ENCODE results near the gene ORM2. TPM values are rescaled to one million over a fixed set of nuclear protein-coding genes. Genes with fewer than 3 reads are reported as not detected.
A peak's percentile ranks its signal among the peaks of the same experiment; 100 is the strongest.
"Not testable (repeated sequence)": the region's sequence is repeated elsewhere in the genome, so short reads cannot be mapped to it uniquely, and the experiment has no call there.

The ORM2 gene
- not detected for total RNA-seq

GRCh38 chr9:114329625-114330022 is at the start of gene ORM2:
Gene ORM2, plus strand, starts transcription at chr9:114329869. Its CDS starts 36 bp downstream, at chr9:114329905.
- H3K27ac Mint-ChIP-seq = peak within 1 kb of the TSS in 1 of 2 donors; percentile 70
- not testable (repeated sequence) for DNase-seq (ENCODE audit: low spot score in 2 of 2); H3K9me3 Mint-ChIP-seq; H3K36me3 Mint-ChIP-seq; ATAC-seq

GRCh38 chr9:114280636-114281472 is 48.8 kb upstream of the ORM2 start:
- Mint-ChIP-seq H3K36me3 (no peaks in the 10 kb centered on the region), H3K9me3 (peaks cover 0 to 7% of the 10 kb centered on the region in 2 donors), H3K27ac (peak overlapping the region in 1 of 2 donors; percentile 9)
- ATAC-seq = no peak
- DNase-seq (ENCODE audit: low spot score in 2 of 2) = peak in 1 of 2 donors; percentile 44

GRCh38 chr9:114281473-114282103 is 48.1 kb upstream of the ORM2 start:
- DNase-seq (ENCODE audit: low spot score in 2 of 2) (peak in 1 of 2 donors; percentile 16), ATAC-seq (no peak)
- Mint-ChIP-seq H3K9me3 (peaks cover 0 to 7% of the 10 kb centered on the region in 2 donors), H3K36me3 (no peaks in the 10 kb centered on the region), H3K27ac (no peak overlapping the region)

GRCh38 chr9:114282104-114282485 is 47.6 kb upstream of the ORM2 start:
- Mint-ChIP-seq H3K27ac (no peak overlapping the region), H3K9me3 (peaks cover 0 to 7% of the 10 kb centered on the region in 2 donors), H3K36me3 (no peaks in the 10 kb centered on the region)
- DNase-seq (ENCODE audit: low spot score in 2 of 2) (peak in 1 of 2 donors; percentile 11), ATAC-seq (no peak)

- H3K9me3 Mint-ChIP-seq = peaks cover 0 to 7% of the 10 kb centered on the region in 2 donors
- peak overlapping the region in 1 of 2 donors; percentile 7 for H3K27ac Mint-ChIP-seq
- H3K36me3 Mint-ChIP-seq = no peaks in the 10 kb centered on the region
- DNase-seq (ENCODE audit: low spot score in 2 of 2) (peak in 1 of 2 donors; percentile 25), ATAC-seq (no peak)
Observed at GRCh38 chr9:114282507-114282906, 47.2 kb upstream of the ORM2 start.

- Mint-ChIP-seq H3K9me3 (peaks cover 0 to 6% of the 10 kb centered on the region in 2 donors), H3K27ac (no peak overlapping the region), H3K36me3 (no peaks in the 10 kb centered on the region)
- ATAC-seq = peak; percentile 53 to 75
- peak in 1 of 2 donors; percentile 14 for DNase-seq (ENCODE audit: low spot score in 2 of 2)
Observed at GRCh38 chr9:114282926-114283325, 46.7 kb upstream of the ORM2 start.

GRCh38 chr9:114283551-114284111 is 46.0 kb upstream of the ORM2 start:
- no peak overlapping the region for H3K27ac Mint-ChIP-seq
- ATAC-seq (no peak), DNase-seq (ENCODE audit: low spot score in 2 of 2) (peak in 1 of 2 donors; percentile 47)
- no peaks in the 10 kb centered on the region for H3K9me3 Mint-ChIP-seq
- H3K36me3 Mint-ChIP-seq = no peaks in the 10 kb centered on the region

- Mint-ChIP-seq H3K9me3 (no peaks in the 10 kb centered on the region), H3K36me3 (no peaks in the 10 kb centered on the region), H3K27ac (no peak overlapping the region)
- ATAC-seq (no peak), DNase-seq (ENCODE audit: low spot score in 2 of 2) (peak in 1 of 2 donors; percentile 39)
Observed at GRCh38 chr9:114284316-114285060, 45.2 kb upstream of the ORM2 start.

- ATAC-seq = no peak
- H3K9me3 Mint-ChIP-seq = no peaks in the 10 kb centered on the region
- no peaks in the 10 kb centered on the region for H3K36me3 Mint-ChIP-seq
- DNase-seq (ENCODE audit: low spot score in 2 of 2) = peak in 1 of 2 donors; percentile 31
- H3K27ac Mint-ChIP-seq = no peak overlapping the region
Observed at GRCh38 chr9:114285166-114285867, 44.4 kb upstream of the ORM2 start.

- Mint-ChIP-seq H3K36me3 (peaks cover 0 to 3% of the 10 kb centered on the region in 2 donors), H3K9me3 (no peaks in the 10 kb centered on the region), H3K27ac (no peak overlapping the region)
- ATAC-seq (no peak), DNase-seq (ENCODE audit: low spot score in 2 of 2) (peak in 1 of 2 donors; percentile 1)
Observed at GRCh38 chr9:114286146-114286679, 43.5 kb upstream of the ORM2 start.

GRCh38 chr9:114287001-114287762 is 42.5 kb upstream of the ORM2 start:
- DNase-seq (ENCODE audit: low spot score in 2 of 2) (peak in 1 of 2 donors; percentile 33), ATAC-seq (no peak)
- Mint-ChIP-seq H3K36me3 (peaks cover 0 to 5% of the 10 kb centered on the region in 2 donors), H3K9me3 (no peaks in the 10 kb centered on the region), H3K27ac (no peak overlapping the region)

GRCh38 chr9:114287763-114288192 is 41.9 kb upstream of the ORM2 start:
- no peak overlapping the region for H3K27ac Mint-ChIP-seq
- H3K9me3 Mint-ChIP-seq = no peaks in the 10 kb centered on the region
- peaks cover 0 to 5% of the 10 kb centered on the region in 2 donors for H3K36me3 Mint-ChIP-seq
- no peak for ATAC-seq
- peak in 1 of 2 donors; percentile 37 for DNase-seq (ENCODE audit: low spot score in 2 of 2)

GRCh38 chr9:114288193-114289091 is 41.2 kb upstream of the ORM2 start:
- Mint-ChIP-seq H3K9me3 (no peaks in the 10 kb centered on the region), H3K36me3 (peaks cover 0 to 10% of the 10 kb centered on the region in 2 donors), H3K27ac (no peak overlapping the region)
- DNase-seq (ENCODE audit: low spot score in 2 of 2) (peak in 1 of 2 donors; percentile 41), ATAC-seq (no peak)

GRCh38 chr9:114289106-114289505 is 40.6 kb upstream of the ORM2 start:
- ATAC-seq (no peak), DNase-seq (ENCODE audit: low spot score in 2 of 2) (peak in 1 of 2 donors; percentile 53)
- H3K36me3 Mint-ChIP-seq = peaks cover 0 to 11% of the 10 kb centered on the region in 2 donors
- H3K9me3 Mint-ChIP-seq = no peaks in the 10 kb centered on the region
- H3K27ac Mint-ChIP-seq = no peak overlapping the region

Data from activated naive CD4-positive, alpha-beta T cell treated with anti-CD3 and anti-CD28 coated beads, Interleukin-2, amount 50 U/mL, for 72 hours (primary cell).